OCI-LY3 (cell line): ENCODE results near the gene SCUBE2.

Experiments
- EZH2phosphoT487 ChIP-seq: fragments of 200-600 bp; shearing (Covaris generic); IDR thresholded peaks from 2 replicates; pipeline ENCODE4 v1.6.1; 2018; ENCODE audit warnings: antibody characterized with exemption, mixed run types, low read depth
- TF ChIP-seq, protein P1 (sequence below): fragments of 200-600, 300-600 bp; sonication (generic); IDR thresholded peaks from 2 replicates; pipeline ENCODE4 v1.5.1; 2014; ENCODE audit warnings: antibody characterized with exemption, low read length, low read depth

GRCh38 chr11:9016916-9017642, 74.3 kb downstream of the SCUBE2 start:
- TF ChIP-seq, protein P1, sequence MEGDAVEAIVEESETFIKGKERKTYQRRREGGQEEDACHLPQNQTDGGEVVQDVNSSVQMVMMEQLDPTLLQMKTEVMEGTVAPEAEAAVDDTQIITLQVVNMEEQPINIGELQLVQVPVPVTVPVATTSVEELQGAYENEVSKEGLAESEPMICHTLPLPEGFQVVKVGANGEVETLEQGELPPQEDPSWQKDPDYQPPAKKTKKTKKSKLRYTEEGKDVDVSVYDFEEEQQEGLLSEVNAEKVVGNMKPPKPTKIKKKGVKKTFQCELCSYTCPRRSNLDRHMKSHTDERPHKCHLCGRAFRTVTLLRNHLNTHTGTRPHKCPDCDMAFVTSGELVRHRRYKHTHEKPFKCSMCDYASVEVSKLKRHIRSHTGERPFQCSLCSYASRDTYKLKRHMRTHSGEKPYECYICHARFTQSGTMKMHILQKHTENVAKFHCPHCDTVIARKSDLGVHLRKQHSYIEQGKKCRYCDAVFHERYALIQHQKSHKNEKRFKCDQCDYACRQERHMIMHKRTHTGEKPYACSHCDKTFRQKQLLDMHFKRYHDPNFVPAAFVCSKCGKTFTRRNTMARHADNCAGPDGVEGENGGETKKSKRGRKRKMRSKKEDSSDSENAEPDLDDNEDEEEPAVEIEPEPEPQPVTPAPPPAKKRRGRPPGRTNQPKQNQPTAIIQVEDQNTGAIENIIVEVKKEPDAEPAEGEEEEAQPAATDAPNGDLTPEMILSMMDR = no peak
- TF ChIP-seq EZH2phosphoT487 = no peak
